HCT116 (cell line): ENCODE results near the gene BTLA. TPM values are rescaled to one million over a fixed set of nuclear protein-coding genes. Genes with fewer than 3 reads are reported as not detected.

Source experiments
- ATAC-seq: fragments of 200-7000 bp; cut with Tn5 transposase; 2 replicates; pipeline ENCODE4 v1.9.1; 2020; ENCODE audit warnings: mild to moderate bottlenecking, moderate library complexity
- BruUV-seq: library from RNA; stranded (reverse); fragments of 400-500 nt; replicated peaks from 2 replicates; lab custom pipeline; 2021; lab: Mats Ljungman, UMichigan
- CTCF ChIA-PET: fragments of 300-600 bp; sonication (Branson Sonifier 250); formaldehyde crosslinking; loops from one replicate; lab custom pipeline; 2021; ENCODE audit warnings: antibody characterized with exemption; lab: Charles Lee
- POLR2A ChIA-PET: fragments of 300-600, 350-600 bp; sonication (Branson Sonifier 250); formaldehyde crosslinking; loops from one replicate; lab custom pipeline; 2021; ENCODE audit warnings: antibody characterized with exemption; lab: Charles Lee
- RAD21 ChIA-PET, 2 experiments: fragments of 300-600 bp; sonication (Branson Sonifier 250); formaldehyde crosslinking; loops; one replicate each; lab custom pipeline; 2023; ENCODE audit warnings: low total read pairs in 2 of 2; ENCODE audit not compliant: uncharacterized antibody in 2 of 2, unreplicated experiment in 2 of 2, low non-redundant PET in 1 of 2; lab: Charles Lee
- DNase-seq: peaks from one replicate; pipeline ENCODE4 v3.0.0-alpha.2; 2010; ENCODE audit warnings: low read depth, low spot score
- H2AFZ ChIP-seq: fragments of 200-600 bp; shearing (Covaris generic), sonication (generic); 2 replicates; pipeline ENCODE4 v1.6.1; 2017; ENCODE audit warnings: low read depth, mixed run types, mixed read lengths, antibody characterized with exemption, low read length; ENCODE audit not compliant: poor library complexity, severe bottlenecking
- H3K27ac ChIP-seq: 2 replicates; pipeline ENCODE4 v1.5.1; 2012; ENCODE audit warnings: low read depth, low read length
- H3K27me3 ChIP-seq: fragments of 200-600 bp; sonication (generic); 2 replicates; pipeline ENCODE4 v1.6.1; 2016; ENCODE audit warnings: mixed run types, low read length, mixed read lengths; ENCODE audit not compliant: insufficient read depth
- H3K36me3 ChIP-seq, 2 experiments: fragments of 200-500 bp in 1 of 2; fragments of 200-600 bp in 1 of 2; sonication (Bioruptor generic) in 1 of 2; sonication (generic) in 1 of 2; 2 replicates each; pipeline versions ENCODE4 v1.5.1 to v1.6.1; 2014 to 2016; ENCODE audit warnings: low read length in 2 of 2, inconsistent platforms in 1 of 2, mixed read lengths in 1 of 2, mixed run types in 1 of 2; ENCODE audit not compliant: insufficient read depth in 2 of 2, control insufficient read depth in 1 of 2
- H3K4me1 ChIP-seq, 2 experiments: fragments of 200-600 bp in 1 of 2; sonication (generic) in 1 of 2; 2 replicates each; pipeline versions ENCODE4 v1.5.1 to v1.6.1; 2012 to 2017; ENCODE audit warnings: low read length in 2 of 2, inconsistent platforms in 1 of 2, mild to moderate bottlenecking in 1 of 2, mixed read lengths in 1 of 2, mixed run types in 1 of 2, moderate library complexity in 1 of 2; ENCODE audit not compliant: insufficient read depth in 2 of 2, control insufficient read depth in 1 of 2
- H3K4me2 ChIP-seq: fragments of 200-600 bp; sonication (generic); 2 replicates; pipeline ENCODE4 v1.6.1; 2017; ENCODE audit warnings: mixed run types, low read length, mixed read lengths
- H3K4me3 ChIP-seq, 2 experiments: fragments of 200-600 bp in 1 of 2; sonication (generic) in 1 of 2; replicated peaks in 1 of 2; 2 replicates each; pipeline ENCODE4 v1.5.1; 2011 to 2016; ENCODE audit warnings: low read length in 2 of 2, control low read depth in 1 of 2, low read depth in 1 of 2, mild to moderate bottlenecking in 1 of 2, mixed read lengths in 1 of 2, mixed run types in 1 of 2
- H3K79me2 ChIP-seq: fragments of 200-600 bp; sonication (generic); 2 replicates; pipeline ENCODE4 v1.6.1; 2017; ENCODE audit warnings: mild to moderate bottlenecking, mixed run types, low read length, moderate library complexity, mixed read lengths; ENCODE audit not compliant: insufficient read depth
- H3K9ac ChIP-seq: fragments of 200-600 bp; sonication (generic); 2 replicates; pipeline ENCODE4 v1.6.1; 2016; ENCODE audit warnings: low read length, mixed read lengths
- H3K9me2 ChIP-seq: fragments of 200-600 bp; sonication (generic), shearing (Covaris generic); 2 replicates; pipeline ENCODE4 v1.6.1; 2017; ENCODE audit warnings: mixed run types, mild to moderate bottlenecking, moderate library complexity; ENCODE audit not compliant: insufficient read depth
- H3K9me3 ChIP-seq, 2 experiments: fragments of 200-500 bp in 1 of 2; fragments of 200-600 bp in 1 of 2; sonication (Bioruptor generic) in 1 of 2; sonication (generic) in 1 of 2; 2 replicates each; pipeline ENCODE4 v1.6.1; 2014 to 2017; ENCODE audit warnings: low read length in 2 of 2, mixed read lengths in 2 of 2, inconsistent platforms in 1 of 2, low read depth in 1 of 2, mild to moderate bottlenecking in 1 of 2, mixed run types in 1 of 2, moderate library complexity in 1 of 2; ENCODE audit not compliant: control insufficient read depth in 1 of 2, insufficient read depth in 1 of 2
- H4K20me1 ChIP-seq: fragments of 200-600 bp; sonication (generic), shearing (Covaris generic); 2 replicates; pipeline ENCODE4 v1.6.1; 2017; ENCODE audit warnings: mixed run types, mild to moderate bottlenecking, moderate library complexity; ENCODE audit not compliant: insufficient read depth
- EGR1 ChIP-seq: IDR thresholded peaks from 2 replicates; pipeline ENCODE4 v1.6.1; 2012; ENCODE audit warnings: low read depth
- EZH2phosphoT487 ChIP-seq: fragments of 200-600 bp; IDR thresholded peaks from 2 replicates; pipeline ENCODE4 v1.6.1; 2018; ENCODE audit warnings: antibody characterized with exemption, borderline replicate concordance
- JUND ChIP-seq: IDR thresholded peaks from 2 replicates; pipeline ENCODE4 v1.6.1; 2012
- POLR2A ChIP-seq: IDR thresholded peaks from 2 replicates; pipeline ENCODE4 v1.7.0; 2011; ENCODE audit warnings: borderline replicate concordance; ENCODE audit not compliant: insufficient read depth, insufficient read length; ENCODE audit errors: extremely low read depth
- POLR2AphosphoS5 ChIP-seq: IDR thresholded peaks from 2 replicates; pipeline ENCODE4 v1.6.1; 2011; ENCODE audit warnings: mild to moderate bottlenecking, low read depth, low read length, moderate library complexity
- TCF7L2 ChIP-seq: IDR thresholded peaks from 2 replicates; pipeline ENCODE4 v1.7.0; 2011; ENCODE audit warnings: borderline replicate concordance, inconsistent platforms; ENCODE audit not compliant: insufficient read depth, insufficient read length; ENCODE audit errors: extremely low read depth
- YY1 ChIP-seq: IDR thresholded peaks from 2 replicates; pipeline ENCODE4 v1.6.1; 2011; ENCODE audit warnings: low read length, low read depth, moderate library complexity, mild to moderate bottlenecking; ENCODE audit not compliant: insufficient replicate concordance; ENCODE audit errors: extremely low read depth
- ZFX ChIP-seq: fragments of 450-650 bp; IDR thresholded peaks from 2 replicates; pipeline ENCODE4 v1.6.1; 2017
- intact Hi-C: fragments of 100-400 bp; cut with micrococcal nuclease; formaldehyde crosslinking; loops from 2 replicates; pipeline ENCODE4 v1.10.0; 2022
- total RNA-seq: library from RNA; stranded (reverse); gene quantifications from one replicate; pipeline ENCODE4 v1.2.1, GENCODE V29; 2021; ENCODE audit not compliant: unreplicated experiment
- TF ChIP-seq, protein P1 (sequence below): IDR thresholded peaks from 2 replicates; pipeline ENCODE4 v1.6.1; 2012

BTLA gene
- total RNA-seq, 1 experiment from 2014 or later = 0.17 TPM

- TF ChIP-seq EZH2phosphoT487 (no peak), POLR2AphosphoS5 (no peak), YY1 (no peak), JUND (no peak)
- TF ChIP-seq, protein P1, sequence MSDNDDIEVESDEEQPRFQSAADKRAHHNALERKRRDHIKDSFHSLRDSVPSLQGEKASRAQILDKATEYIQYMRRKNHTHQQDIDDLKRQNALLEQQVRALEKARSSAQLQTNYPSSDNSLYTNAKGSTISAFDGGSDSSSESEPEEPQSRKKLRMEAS = no peak
Observed at GRCh38 chr3:112446343-112446742, 52.9 kb downstream of the BTLA start (continued).

DNA sequence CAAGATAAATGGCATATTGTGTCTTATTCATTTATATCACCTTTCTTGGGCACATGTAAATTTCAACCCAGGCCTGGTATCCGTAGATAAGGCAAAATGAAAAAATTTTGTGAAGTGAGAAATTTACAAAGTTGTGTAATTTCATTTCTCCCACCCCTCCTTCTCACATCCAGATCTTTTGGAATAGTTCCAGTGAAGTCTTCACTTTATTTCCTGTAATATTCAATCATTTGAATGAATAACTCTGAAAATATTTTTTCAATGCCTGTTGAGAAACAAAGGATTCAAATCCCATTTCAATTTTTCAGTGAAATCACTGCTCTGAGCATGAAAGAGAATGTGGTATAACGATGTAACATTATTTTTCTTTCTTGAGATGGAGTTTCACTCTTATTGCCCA is 53.4 kb downstream of the BTLA start:
- Histone ChIP-seq H3K27ac (no peak overlapping the region), H3K4me3 (no peak overlapping the region), H3K36me3 (no peaks in the 10 kb centered on the region), H3K9me3 (no peaks in the 10 kb centered on the region), H3K9ac (no peak overlapping the region), H2AFZ (no peak overlapping the region), H3K27me3 (no peaks in the 10 kb centered on the region), H3K9me2 (no peaks in the 10 kb centered on the region), H3K4me1 (no peaks in the 10 kb centered on the region), H3K79me2 (no peaks in the 10 kb centered on the region), H3K4me2 (no peak overlapping the region), H4K20me1 (no peaks in the 10 kb centered on the region)
- DNase-seq (no peak), ATAC-seq (no peak)
- ChIA-PET RAD21 (no interaction called here), CTCF (no interaction called here), POLR2A (no interaction called here)
- TF ChIP-seq POLR2A (no peak), EGR1 (no peak), TCF7L2 (no peak), ZFX (no peak)
- intact Hi-C loops = no loop called here
- BruUV-seq = no TSS peak
